Measurements from ENCODE around the gene CLTRN. TPM values are rescaled to one million over a fixed set of nuclear protein-coding genes. Genes with fewer than 3 reads are reported as not detected.

Gene CLTRN
- total RNA-seq, 1 experiment from 2014 or later: 9.1 TPM

DNA sequence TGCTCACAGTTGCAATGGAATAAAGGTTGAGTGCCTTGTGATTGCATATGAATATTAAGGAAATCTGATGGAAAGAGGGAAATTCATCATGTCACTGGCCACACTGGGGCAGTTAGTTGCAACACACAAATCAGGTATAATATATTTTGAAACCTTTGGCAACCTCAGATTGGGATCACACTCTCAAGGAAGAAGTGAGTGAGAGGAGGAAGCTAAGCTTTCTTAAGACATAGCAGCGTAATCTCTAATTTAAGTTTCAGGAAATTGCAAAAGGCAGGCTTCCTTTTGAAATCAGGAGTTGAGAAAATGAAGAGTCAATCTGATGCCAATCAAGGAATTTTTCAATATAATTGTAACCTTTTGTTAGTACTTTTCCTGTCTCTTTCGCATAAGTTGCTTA is 12.3 kb upstream of the CLTRN start:
- intact Hi-C loops (cut with micrococcal nuclease): loop anchor here (10.0 kb wide), 1 partner anchor 342 kb away; the partner anchor contains the start of gene PIGA
- BruUV-seq (replicated peaks): no TSS peak
- CTCF ChIA-PET: no interaction called here

DNA sequence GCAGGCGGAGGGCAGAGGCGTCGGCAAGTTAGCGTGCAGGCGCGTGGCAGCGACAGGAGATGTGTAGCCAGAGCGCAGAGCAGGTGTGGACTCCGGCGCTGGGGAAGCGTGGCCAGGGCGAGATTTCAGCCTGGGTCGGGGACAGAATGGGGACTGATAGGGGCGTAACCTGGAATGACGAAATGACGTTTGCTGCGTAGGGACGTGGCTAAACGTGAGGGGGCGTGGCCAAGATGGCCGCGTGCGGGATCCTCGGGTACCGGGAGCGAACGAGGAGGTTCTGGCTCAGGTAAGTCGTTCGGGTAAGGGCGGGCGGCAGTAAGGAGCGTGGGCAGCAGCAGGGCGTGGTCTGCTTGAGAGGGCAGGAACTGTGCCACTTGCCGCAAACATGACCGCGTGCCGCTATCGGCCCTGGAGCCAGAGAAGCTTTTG is 10.9 kb upstream of the CLTRN start:
- DNase-seq: peak; percentile 80
- no peaks in the 10 kb centered on the region for H3K27me3 ChIP-seq (ENCODE audit: low read length)
- peak overlapping the region; percentile 88 for H2AFZ ChIP-seq (ENCODE audit: low read length)
- peaks cover 5% of the 10 kb centered on the region; the same call in 1 of the 2 replicates for H3K36me3 ChIP-seq (ENCODE audit: low read depth, low read length)
- H3K9me3 ChIP-seq (ENCODE audit: low read length): no peaks in the 10 kb centered on the region
- H3K4me2 ChIP-seq (ENCODE audit: low read length): peak overlapping the region; percentile 89
- intact Hi-C loops (cut with micrococcal nuclease): loop anchor here (10.0 kb wide), 1 partner anchor 341 kb away; the partner anchor contains the start of gene PIGA
- H4K20me1 ChIP-seq (ENCODE audit: low read length): 0 out of 2 replicates have a peak, but pooled peaks cover 8% of the 10 kb centered on the region
- H3K4me3 ChIP-seq (ENCODE audit: low read length): peak overlapping the region; percentile 87
- peak; percentile 63 for ATAC-seq
- POLR2A ChIA-PET (ENCODE audit: unreplicated experiment): interaction anchor here (0.5 to 1.0 kb wide), 3 partner anchors 62 to 201 kb away, joined by 3 to 5 read pairs (median 4); partner anchors contain the start of gene CA5B
- H3K4me1 ChIP-seq (ENCODE audit: insufficient read depth, low read length): peaks cover 50% of the 10 kb centered on the region
- peaks cover 53% of the 10 kb centered on the region for H3K79me2 ChIP-seq (ENCODE audit: low read length)
- H3F3A ChIP-seq (ENCODE audit: low read length, unreplicated experiment): no peaks in the 10 kb centered on the region
- H3K27ac ChIP-seq (ENCODE audit: low read length): peak overlapping the region; percentile 96
- CTCF ChIA-PET: no interaction called here
- peak overlapping the region; percentile 99 for H3K9ac ChIP-seq (ENCODE audit: low read length)
- TF ChIP-seq EZH2 (IDR thresholded peaks at IDR 0.05; ENCODE audit: low read length, unreplicated experiment) (no peak), EZH2phosphoT487 (IDR thresholded peaks at IDR 0.05; ENCODE audit: borderline replicate concordance, low read length) (no peak)
- TF ChIP-seq, protein P1, sequence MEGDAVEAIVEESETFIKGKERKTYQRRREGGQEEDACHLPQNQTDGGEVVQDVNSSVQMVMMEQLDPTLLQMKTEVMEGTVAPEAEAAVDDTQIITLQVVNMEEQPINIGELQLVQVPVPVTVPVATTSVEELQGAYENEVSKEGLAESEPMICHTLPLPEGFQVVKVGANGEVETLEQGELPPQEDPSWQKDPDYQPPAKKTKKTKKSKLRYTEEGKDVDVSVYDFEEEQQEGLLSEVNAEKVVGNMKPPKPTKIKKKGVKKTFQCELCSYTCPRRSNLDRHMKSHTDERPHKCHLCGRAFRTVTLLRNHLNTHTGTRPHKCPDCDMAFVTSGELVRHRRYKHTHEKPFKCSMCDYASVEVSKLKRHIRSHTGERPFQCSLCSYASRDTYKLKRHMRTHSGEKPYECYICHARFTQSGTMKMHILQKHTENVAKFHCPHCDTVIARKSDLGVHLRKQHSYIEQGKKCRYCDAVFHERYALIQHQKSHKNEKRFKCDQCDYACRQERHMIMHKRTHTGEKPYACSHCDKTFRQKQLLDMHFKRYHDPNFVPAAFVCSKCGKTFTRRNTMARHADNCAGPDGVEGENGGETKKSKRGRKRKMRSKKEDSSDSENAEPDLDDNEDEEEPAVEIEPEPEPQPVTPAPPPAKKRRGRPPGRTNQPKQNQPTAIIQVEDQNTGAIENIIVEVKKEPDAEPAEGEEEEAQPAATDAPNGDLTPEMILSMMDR (conservative IDR thresholded peaks at IDR 0.05; ENCODE audit: low read depth, low read length): no peak
- no peaks in the 10 kb centered on the region for H3K9me2 ChIP-seq (replicated peaks; ENCODE audit: low read length)
- no TSS peak for BruUV-seq (replicated peaks)

More for the DNA sequence above, 12.3 kb upstream of the CLTRN start:
- Histone ChIP-seq H3K9ac (ENCODE audit: low read length) (peak overlapping the region; percentile 99), H4K20me1 (ENCODE audit: low read length) (0 out of 2 replicates have a peak, but pooled peaks cover 8% of the 10 kb centered on the region), H3K27me3 (ENCODE audit: low read length) (no peaks in the 10 kb centered on the region), H3K9me2 (replicated peaks; ENCODE audit: low read length) (no peaks in the 10 kb centered on the region), H3F3A (ENCODE audit: low read length, unreplicated experiment) (no peaks in the 10 kb centered on the region), H3K4me3 (ENCODE audit: low read length) (peak overlapping the region; percentile 87), H3K36me3 (ENCODE audit: low read depth, low read length) (peaks cover 10% of the 10 kb centered on the region; the same call in 1 of the 2 replicates), H3K4me1 (ENCODE audit: insufficient read depth, low read length) (peaks cover 58% of the 10 kb centered on the region), H2AFZ (ENCODE audit: low read length) (no peak overlapping the region), H3K79me2 (ENCODE audit: low read length) (peaks cover 66% of the 10 kb centered on the region), H3K4me2 (ENCODE audit: low read length) (peak overlapping the region; percentile 89), H3K9me3 (ENCODE audit: low read length) (no peaks in the 10 kb centered on the region), H3K27ac (ENCODE audit: low read length) (no peak overlapping the region)
- DNase-seq (no peak), ATAC-seq (no peak)
- TF ChIP-seq, protein P1 (conservative IDR thresholded peaks at IDR 0.05; ENCODE audit: low read depth, low read length): no peak
- no peak for TF ChIP-seq EZH2phosphoT487 (IDR thresholded peaks at IDR 0.05; ENCODE audit: borderline replicate concordance, low read length)
- TF ChIP-seq EZH2 (IDR thresholded peaks at IDR 0.05; ENCODE audit: low read length, unreplicated experiment): no peak
- POLR2A ChIA-PET (ENCODE audit: unreplicated experiment): no interaction called here

Data from PC-3 (cell line).